Kidney (tissue), 14 donors: ENCODE measurements around the gene CADM4. TPM values are rescaled to one million over a fixed set of nuclear protein-coding genes. Genes with fewer than 3 reads are reported as not detected.

Experiments
- DNase-seq, 5 donors: peaks; one replicate each; pipeline ENCODE4 v3.0.0-alpha.2; 2013 to 2020
- FAIRE-seq: peaks from 2 replicates; lab custom pipeline; 2012; peaks lifted over from hg19 to GRCh38; lab: Jason Lieb, UNC
- H3K27ac ChIP-seq, 2 donors: one replicate each; pipeline ENCODE4 v1.7.0; 2013; ENCODE audit warnings: low read depth in 2 of 2, low read length in 2 of 2, inconsistent platforms in 1 of 2
- H3K27me3 ChIP-seq: one replicate; pipeline ENCODE4 v1.7.1; 2013; ENCODE audit warnings: low read length, inconsistent platforms; ENCODE audit not compliant: control insufficient read depth, insufficient read depth
- H3K36me3 ChIP-seq, 3 donors: one replicate each; pipeline versions ENCODE4 v1.7.0 to v1.7.1; 2013; ENCODE audit warnings: low read length in 3 of 3, control low read depth in 1 of 3, inconsistent platforms in 1 of 3; ENCODE audit not compliant: insufficient read depth in 3 of 3, control insufficient read depth in 2 of 3
- H3K4me1 ChIP-seq, 3 donors: one replicate each; pipeline versions ENCODE4 v1.7.0 to v1.7.1; 2013; ENCODE audit warnings: low read length in 3 of 3, inconsistent platforms in 1 of 3, low read depth in 1 of 3; ENCODE audit not compliant: control insufficient read depth in 2 of 3, insufficient read depth in 2 of 3
- H3K4me3 ChIP-seq, 3 donors: one replicate each; pipeline versions ENCODE4 v1.7.0 to v1.8.1; 2013; ENCODE audit warnings: low read length in 3 of 3, control low read depth in 1 of 3, inconsistent platforms in 1 of 3
- H3K9ac ChIP-seq, 3 donors: one replicate each; pipeline versions ENCODE4 v1.7.0 to v1.7.1; 2013; ENCODE audit warnings: low read length in 3 of 3, control low read depth in 1 of 3, inconsistent platforms in 1 of 3
- H3K9me3 ChIP-seq, 3 donors: one replicate each; pipeline versions ENCODE4 v1.7.0 to v1.7.1; 2013; ENCODE audit warnings: low read length in 3 of 3, control low read depth in 1 of 3, inconsistent platforms in 1 of 3; ENCODE audit not compliant: control insufficient read depth in 2 of 3, insufficient read depth in 1 of 3
- CTCF ChIP-seq: IDR thresholded peaks from 3 replicates; pipeline ENCODE4 v1.5.1; 2012; ENCODE audit warnings: mild to moderate bottlenecking, moderate library complexity, borderline replicate concordance; ENCODE audit not compliant: insufficient read depth; ENCODE audit errors: extremely low read depth
- intact Hi-C: fragments of 100-400 bp; cut with DNase I; formaldehyde crosslinking; loops from one replicate; pipeline ENCODE4 v1.11.1; 2022
- polyA plus RNA-seq: library from polyadenylated mRNA; stranded (reverse); fragments of 350-450 nt; fragmentation: Illumina TruSeq; extraction: RNeasy Lipid Tissue Mini Kit (QIAGEN cat#74804); gene quantifications from one replicate; pipeline ENCODE4 v1.2.3, GENCODE V29; 2014; ENCODE audit warnings: low read depth, low replicate concordance; ENCODE audit not compliant: insufficient read depth
- total RNA-seq: library from RNA; stranded (reverse); fragmentation: NEBNext Ultra II Directional; extraction: Animal tissue kit (Norgen Biotek cat#: 25700); gene quantifications from one replicate; pipeline ENCODE4 v1.2.1, GENCODE V29; 2021
- donor health status: control.
- donor health status: control.
- donor health status: control.
- donor health status: control.
- donor health status: control.
- donor health status: DM: yes; HTN: yes; CAD: no.
- donor health status: Normal renal cell carcinoma (clear cell type).

The CADM4 gene
- total and polyA plus RNA-seq, 2 donors from 2014 or later: 25.3 to 47.0 TPM

- no peak for FAIRE-seq
- H3K27ac ChIP-seq: peak overlapping the region; percentile 62 to 65
- intact Hi-C loops: no loop called here
Measured at GRCh38 chr19:43574424-43575155, 65.1 kb downstream of the CADM4 start.

More at GRCh38 chr19:43574424-43575155, 65.1 kb downstream of the CADM4 start:
- H3K9ac ChIP-seq: peak overlapping the region; percentile 69 to 94 (median 74)
- peaks cover 0 to 6% (median 0%) of the 10 kb centered on the region in 3 donors for H3K36me3 ChIP-seq
- H3K9me3 ChIP-seq: no peaks in the 10 kb centered on the region
- no peak for TF ChIP-seq CTCF
- H3K4me1 ChIP-seq: peaks cover 0 to 8% (median 5%) of the 10 kb centered on the region in 3 donors
- H3K27me3 ChIP-seq: no peaks in the 10 kb centered on the region
- peak overlapping the region; percentile 76 to 98 (median 89) for H3K4me3 ChIP-seq
- DNase-seq: peak in 2 of 5 donors; percentile 39 to 60

Other genes starting within 250 kb of the CADM4 start
- not detected for gene TEX101, start 225.0 kb downstream of the CADM4 start, total RNA-seq
- not detected for gene TEX101, start 225.0 kb downstream of the CADM4 start, polyA plus RNA-seq
- 1.7 TPM for gene LYPD3, start 174.2 kb downstream of the CADM4 start, total RNA-seq
- 2.2 TPM for gene LYPD3, start 174.2 kb downstream of the CADM4 start, polyA plus RNA-seq
- 10.8 TPM for gene PHLDB3, start 135.1 kb downstream of the CADM4 start, total RNA-seq
- 8.2 TPM for gene PHLDB3, start 135.1 kb downstream of the CADM4 start, polyA plus RNA-seq
- gene ETHE1, start 112.6 kb downstream of the CADM4 start, total RNA-seq: 61.3 TPM
- gene ETHE1, start 112.6 kb downstream of the CADM4 start, polyA plus RNA-seq: 81.8 TPM
- 3.1 TPM for gene ZNF575, start 106.7 kb downstream of the CADM4 start, total RNA-seq
- 2.8 TPM for gene ZNF575, start 106.7 kb downstream of the CADM4 start, polyA plus RNA-seq
- 24.5 TPM for gene XRCC1, start 64.3 kb downstream of the CADM4 start, total RNA-seq
- 19.3 TPM for gene XRCC1, start 64.3 kb downstream of the CADM4 start, polyA plus RNA-seq
- 14.8 TPM for gene PINLYP, start 64.0 kb downstream of the CADM4 start, total RNA-seq
- 41.8 TPM for gene PINLYP, start 64.0 kb downstream of the CADM4 start, polyA plus RNA-seq
- 24.2 TPM for gene IRGQ, start 43.7 kb downstream of the CADM4 start, total RNA-seq
- gene IRGQ, start 43.7 kb downstream of the CADM4 start, polyA plus RNA-seq: 9.5 TPM
- gene ZNF576, start 43.3 kb downstream of the CADM4 start, total RNA-seq: 15.3 TPM
- gene ZNF576, start 43.3 kb downstream of the CADM4 start, polyA plus RNA-seq: 25.6 TPM
- gene SRRM5, start 27.8 kb downstream of the CADM4 start, total RNA-seq: 0.28 TPM
- gene SRRM5, start 27.8 kb downstream of the CADM4 start, polyA plus RNA-seq: 0.22 TPM
- 44.3 TPM for gene ZNF428, start 20.2 kb downstream of the CADM4 start, total RNA-seq
- gene ZNF428, start 20.2 kb downstream of the CADM4 start, polyA plus RNA-seq: 95.4 TPM
- 17.0 TPM for gene PLAUR, start 30.3 kb upstream of the CADM4 start, total RNA-seq
- gene PLAUR, start 30.3 kb upstream of the CADM4 start, polyA plus RNA-seq: 3.9 TPM
- not detected for gene IRGC, start 76.2 kb upstream of the CADM4 start, total RNA-seq
- gene IRGC, start 76.2 kb upstream of the CADM4 start, polyA plus RNA-seq: not detected
- gene SMG9, start 115.1 kb upstream of the CADM4 start, total RNA-seq: 34.6 TPM
- 25.1 TPM for gene SMG9, start 115.1 kb upstream of the CADM4 start, polyA plus RNA-seq
- 6.1 TPM for gene KCNN4, start 141.1 kb upstream of the CADM4 start, total RNA-seq
- gene KCNN4, start 141.1 kb upstream of the CADM4 start, polyA plus RNA-seq: 0.80 TPM
- gene LYPD5, start 162.6 kb upstream of the CADM4 start, total RNA-seq: 4.2 TPM
- 1.8 TPM for gene LYPD5, start 162.6 kb upstream of the CADM4 start, polyA plus RNA-seq
- 12.7 TPM for gene ZNF283, start 187.5 kb upstream of the CADM4 start, total RNA-seq
- gene ZNF283, start 187.5 kb upstream of the CADM4 start, polyA plus RNA-seq: 3.3 TPM
- 2.7 TPM for gene ZNF404, start 244.1 kb upstream of the CADM4 start, total RNA-seq
- 3.1 TPM for gene ZNF404, start 244.1 kb upstream of the CADM4 start, polyA plus RNA-seq